HepG2 (cell line): ENCODE results near the gene ZNF544. TPM values are rescaled to one million over a fixed set of nuclear protein-coding genes. Genes with fewer than 3 reads are reported as not detected.

Experiments
- ATAC-seq: fragments of 200-7000 bp; cut with Tn5 transposase; 3 replicates; pipeline ENCODE4 v1.9.1; 2020; ENCODE audit warnings: mild to moderate bottlenecking, moderate library complexity
- BruUV-seq: library from RNA; stranded (reverse); fragments of 400-500 nt; replicated peaks from 2 replicates; lab custom pipeline; 2021; lab: Mats Ljungman, UMichigan
- CTCF ChIA-PET: fragments of 300-600 bp; formaldehyde crosslinking; extraction: SDS; loops from one replicate; lab custom pipeline; 2021; ENCODE audit warnings: low total read pairs, inconsistent platforms, low intra/inter-chr PET ratio; lab: Yijun Ruan, JAX
- POLR2A ChIA-PET: fragments of 350-600 bp; sonication (Branson Sonifier 250); formaldehyde crosslinking; loops from one replicate; lab custom pipeline; 2020; ENCODE audit warnings: antibody characterized with exemption, inconsistent platforms; lab: Yijun Ruan, JAX
- DNase-seq: peaks from one replicate; pipeline ENCODE4 v3.0.0-alpha.2; 2015; ENCODE audit warnings: low spot score
- FAIRE-seq: peaks from 3 replicates; lab custom pipeline; 2011; peaks lifted over from hg19 to GRCh38; lab: Jason Lieb, UNC
- H2AFZ ChIP-seq: one replicate; pipeline ENCODE4 v1.6.1; 2011; ENCODE audit warnings: low read length, inconsistent platforms
- H3K27ac ChIP-seq: fragments of 300-600 bp; 3 replicates; pipeline ENCODE4 v1.8.0; 2011; ENCODE audit warnings: mixed run types, mild to moderate bottlenecking, mixed read lengths, low read length, inconsistent platforms; ENCODE audit not compliant: insufficient read depth; ENCODE audit errors: extremely low read length
- H3K27me3 ChIP-seq, 2 experiments: fragments of 200-600 bp in 1 of 2; 2 replicates in 1 of 2; 3 replicates in 1 of 2; pipeline versions ENCODE4 v1.6.0 to v1.8.0; 2011; ENCODE audit warnings: low read length in 2 of 2, mild to moderate bottlenecking in 2 of 2, moderate library complexity in 2 of 2, inconsistent platforms in 1 of 2; ENCODE audit not compliant: insufficient read depth in 2 of 2, control insufficient read depth in 1 of 2
- H3K36me3 ChIP-seq, 2 experiments: fragments of 200-600 bp in 1 of 2; replicated peaks in 1 of 2; 2 replicates in 1 of 2; 3 replicates in 1 of 2; pipeline versions ENCODE4 v1.5.1 to v1.8.0; 2011; ENCODE audit warnings: low read length in 2 of 2, inconsistent platforms in 1 of 2; ENCODE audit not compliant: insufficient read depth in 2 of 2, control insufficient read depth in 1 of 2
- H3K4me1 ChIP-seq: 2 replicates; pipeline ENCODE4 v1.5.1; 2012; ENCODE audit warnings: low read length, inconsistent platforms; ENCODE audit not compliant: insufficient read depth
- H3K4me2 ChIP-seq: 2 replicates; pipeline ENCODE4 v1.6.0; 2011; ENCODE audit warnings: low read depth, low read length, inconsistent platforms
- H3K4me3 ChIP-seq, 3 experiments: fragments of 200-600 bp in 1 of 3; sonication (generic), shearing (Covaris generic) in 1 of 3; replicated peaks in 1 of 3; 2 replicates each; pipeline ENCODE4 v1.5.1; 2011 to 2016; ENCODE audit warnings: low read length in 3 of 3, inconsistent platforms in 2 of 3, low read depth in 2 of 3, mild to moderate bottlenecking in 2 of 3, control low read depth in 1 of 3, mixed read lengths in 1 of 3; ENCODE audit not compliant: insufficient read depth in 1 of 3
- H3K79me2 ChIP-seq: one replicate; pipeline ENCODE4 v1.6.1; 2011; ENCODE audit warnings: low read length, inconsistent platforms; ENCODE audit not compliant: insufficient read depth
- H3K9ac ChIP-seq: 2 replicates; pipeline ENCODE4 v1.6.0; 2011; ENCODE audit warnings: mild to moderate bottlenecking, low read depth, low read length, inconsistent platforms; ENCODE audit not compliant: insufficient read depth
- H3K9me3 ChIP-seq: 2 replicates; pipeline ENCODE4 v1.5.1; 2012; ENCODE audit warnings: mild to moderate bottlenecking, low read length
- H4K20me1 ChIP-seq: 2 replicates; pipeline ENCODE4 v1.6.0; 2011; ENCODE audit warnings: inconsistent platforms, mild to moderate bottlenecking, low read length, moderate library complexity; ENCODE audit not compliant: insufficient read depth
- MYC ChIP-seq: sonication (generic); formaldehyde crosslinking; IDR thresholded peaks from 2 replicates; pipeline ENCODE4 v1.9.0; 2021; ENCODE audit warnings: missing genetic modification reagents, borderline replicate concordance
- PBX3 ChIP-seq: sonication (generic); formaldehyde crosslinking; IDR thresholded peaks from 2 replicates; pipeline ENCODE4 v1.8.1; 2023; ENCODE audit warnings: missing genetic modification reagents, inconsistent platforms, borderline replicate concordance
- RELA ChIP-seq: sonication (generic); formaldehyde crosslinking; IDR thresholded peaks from 2 replicates; pipeline ENCODE4 v1.4.0; 2020; ENCODE audit warnings: missing genetic modification reagents
- ZNF101 ChIP-seq: sonication (generic); formaldehyde crosslinking; IDR thresholded peaks from 2 replicates; pipeline ENCODE4 v1.4.0; 2020; ENCODE audit warnings: mild to moderate bottlenecking, low read depth, missing genetic modification reagents, borderline replicate concordance
- ZNF337 ChIP-seq: sonication (generic); formaldehyde crosslinking; IDR thresholded peaks from 2 replicates; pipeline ENCODE4 v1.5.1; 2020; ENCODE audit warnings: missing genetic modification reagents, low read depth, mild to moderate bottlenecking, borderline replicate concordance
- ZNF720 ChIP-seq: sonication (generic); formaldehyde crosslinking; IDR thresholded peaks from 2 replicates; pipeline ENCODE4 v1.4.0; 2020; ENCODE audit warnings: missing genetic modification reagents
- WGBS: methylation state at CpG from one replicate; pipeline ENCODE4 v1.1.6; 2017; ENCODE audit warnings: low lambda C conversion rate; 5-methylcytosine and 5-hydroxymethylcytosine counted together
- in situ Hi-C: cut with HindIII; loops from 2 replicates; pipeline ENCODE4 v1.10.0; 2017; ENCODE audit warnings: low pct_unique_long_range_greater_than_20kb; ENCODE audit not compliant: extremely low pct_ligation_motif_present
- intact Hi-C: fragments of 100-400 bp; cut with micrococcal nuclease; formaldehyde crosslinking; loops from one replicate; pipeline ENCODE4 v1.10.0; 2022; ENCODE audit not compliant: unreplicated experiment
- polyA plus RNA-seq, 8 experiments: library from polyadenylated mRNA; depleted of rRNA in 3 of 8; stranded (reverse) in 7 of 8; unstranded in 1 of 8; fragments of >200 nt; fragmentation: Illumina TruSeq in 4 of 8; extraction: Trizol in 4 of 8; gene quantifications; 2 replicates each; pipeline versions ENCODE4 v1.2.1 to v1.2.3, GENCODE V29; 2011 to 2016; ENCODE audit warnings: low read depth in 4 of 8, missing spikeins in 1 of 8, mixed read lengths in 1 of 8; ENCODE audit not compliant: insufficient read depth in 1 of 8
- total RNA-seq, 5 experiments: library from RNA; depleted of rRNA; stranded (reverse); fragments of >200 nt; fragmentation: Illumina TruSeq; extraction: Trizol; gene quantifications; 2 replicates each; pipeline ENCODE4 v1.2.3, GENCODE V29; 2016; ENCODE audit warnings: low read depth in 1 of 5
- TF ChIP-seq, protein P1 (sequence below): sonication (generic); formaldehyde crosslinking; IDR thresholded peaks from 2 replicates; pipeline ENCODE4 v1.4.0; 2020; ENCODE audit warnings: mild to moderate bottlenecking, low read depth, missing genetic modification reagents
- TF ChIP-seq, protein P2 (sequence below): sonication (generic); formaldehyde crosslinking; IDR thresholded peaks from 2 replicates; pipeline ENCODE4 v1.8.1; 2023; ENCODE audit warnings: mild to moderate bottlenecking, missing genetic modification reagents
- TF ChIP-seq, protein P3 (sequence below): IDR thresholded peaks from 2 replicates; pipeline ENCODE4 v1.6.1; 2018; ENCODE audit warnings: missing genetic modification reagents

The ZNF544 gene
- total and polyA plus RNA-seq, 2 of the 13 experiments (the other 11 are each of a cell fraction or from before 2014, with no cell fraction given), result 13.1 to 17.0 TPM

DNA sequence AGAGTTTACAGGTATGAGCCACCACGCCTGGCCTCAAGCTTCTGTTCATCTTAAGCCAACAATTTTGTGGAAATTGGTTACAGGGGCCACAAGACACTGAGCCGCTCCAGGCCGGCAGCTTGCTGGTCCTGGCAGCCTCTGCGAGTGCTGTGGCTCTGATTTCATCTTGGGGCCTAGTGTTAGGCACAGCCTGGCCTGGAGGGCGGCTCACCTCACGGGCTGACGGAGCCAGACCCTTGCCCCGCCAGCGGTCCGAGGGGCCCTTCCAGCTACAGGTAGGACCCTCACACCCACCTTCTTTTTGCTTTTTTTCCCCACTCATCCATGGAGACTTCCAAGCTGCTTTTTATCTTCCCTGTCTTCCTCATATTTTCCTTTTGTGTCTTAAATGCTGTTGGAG lies 8.6 kb downstream of the ZNF544 start (continued):
- TF ChIP-seq PBX3 (CRISPR knock-in tag), result no peak
- TF ChIP-seq, protein P1, sequence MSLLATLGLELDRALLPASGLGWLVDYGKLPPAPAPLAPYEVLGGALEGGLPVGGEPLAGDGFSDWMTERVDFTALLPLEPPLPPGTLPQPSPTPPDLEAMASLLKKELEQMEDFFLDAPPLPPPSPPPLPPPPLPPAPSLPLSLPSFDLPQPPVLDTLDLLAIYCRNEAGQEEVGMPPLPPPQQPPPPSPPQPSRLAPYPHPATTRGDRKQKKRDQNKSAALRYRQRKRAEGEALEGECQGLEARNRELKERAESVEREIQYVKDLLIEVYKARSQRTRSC, result no peak

- H3K4me3 ChIP-seq, result no peak overlapping the region
- 89% methylated on average over 6 of the region's 6 CpGs for WGBS
- ATAC-seq, result no peak
- CTCF ChIA-PET, result no interaction called here
- DNase-seq, result no peak
- H3K4me2 ChIP-seq, result no peak overlapping the region
- FAIRE-seq, result no peak
- no peak overlapping the region for H2AFZ ChIP-seq
- intact Hi-C loops, result no loop called here
- POLR2A ChIA-PET, result no interaction called here
- no peaks in the 10 kb centered on the region for H3K4me1 ChIP-seq
- in situ Hi-C loops, result no loop called here
- H3K9me3 ChIP-seq, result peaks cover 87% of the 10 kb centered on the region
- H3K27me3 ChIP-seq, result no peaks in the 10 kb centered on the region
- H3K27ac ChIP-seq, result no peak overlapping the region
- H4K20me1 ChIP-seq, result no peaks in the 10 kb centered on the region
- H3K36me3 ChIP-seq, result peaks cover 13 to 52% of the 10 kb centered on the region in 2 experiments; a peak in 4 of 5 replicates
- H3K9ac ChIP-seq, result no peak overlapping the region
- TF ChIP-seq, protein P2, sequence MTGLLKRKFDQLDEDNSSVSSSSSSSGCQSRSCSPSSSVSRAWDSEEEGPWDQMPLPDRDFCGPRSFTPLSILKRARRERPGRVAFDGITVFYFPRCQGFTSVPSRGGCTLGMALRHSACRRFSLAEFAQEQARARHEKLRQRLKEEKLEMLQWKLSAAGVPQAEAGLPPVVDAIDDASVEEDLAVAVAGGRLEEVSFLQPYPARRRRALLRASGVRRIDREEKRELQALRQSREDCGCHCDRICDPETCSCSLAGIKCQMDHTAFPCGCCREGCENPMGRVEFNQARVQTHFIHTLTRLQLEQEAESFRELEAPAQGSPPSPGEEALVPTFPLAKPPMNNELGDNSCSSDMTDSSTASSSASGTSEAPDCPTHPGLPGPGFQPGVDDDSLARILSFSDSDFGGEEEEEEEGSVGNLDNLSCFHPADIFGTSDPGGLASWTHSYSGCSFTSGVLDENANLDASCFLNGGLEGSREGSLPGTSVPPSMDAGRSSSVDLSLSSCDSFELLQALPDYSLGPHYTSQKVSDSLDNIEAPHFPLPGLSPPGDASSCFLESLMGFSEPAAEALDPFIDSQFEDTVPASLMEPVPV (CRISPR knock-in tag), result no peak
- no peak for TF ChIP-seq ZNF101 (CRISPR knock-in tag)
- TF ChIP-seq RELA, result no peak
- no peak for TF ChIP-seq MYC (CRISPR knock-in tag)
- TF ChIP-seq ZNF337 (CRISPR knock-in tag), result no peak
- TF ChIP-seq, protein P3, sequence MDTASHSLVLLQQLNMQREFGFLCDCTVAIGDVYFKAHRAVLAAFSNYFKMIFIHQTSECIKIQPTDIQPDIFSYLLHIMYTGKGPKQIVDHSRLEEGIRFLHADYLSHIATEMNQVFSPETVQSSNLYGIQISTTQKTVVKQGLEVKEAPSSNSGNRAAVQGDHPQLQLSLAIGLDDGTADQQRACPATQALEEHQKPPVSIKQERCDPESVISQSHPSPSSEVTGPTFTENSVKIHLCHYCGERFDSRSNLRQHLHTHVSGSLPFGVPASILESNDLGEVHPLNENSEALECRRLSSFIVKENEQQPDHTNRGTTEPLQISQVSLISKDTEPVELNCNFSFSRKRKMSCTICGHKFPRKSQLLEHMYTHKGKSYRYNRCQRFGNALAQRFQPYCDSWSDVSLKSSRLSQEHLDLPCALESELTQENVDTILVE (CRISPR knock-in tag), result no peak
- no peak for TF ChIP-seq ZNF720 (CRISPR knock-in tag)
- TF ChIP-seq, all 625 proteins: peak for 0
- no TSS peak for BruUV-seq
- no peaks in the 10 kb centered on the region for H3K79me2 ChIP-seq
These were observed 14.6 kb downstream of the ZNF544 start for GRCh38 chr19:58243351-58243750.
